ENCODE data around the gene AQR.

The AQR gene

GRCh38 chr15:34802803-34803750, 166.5 kb downstream of the AQR start:
- Histone ChIP-seq H4K8ac (ENCODE audit: low read depth, low read length) (peak overlapping the region; percentile 60), H3K23ac (ENCODE audit: low read length) (no peak overlapping the region), H3K9ac (ENCODE audit: low read length) (no peak overlapping the region), H3K18ac (ENCODE audit: low read length) (peak overlapping the region; percentile 68), H3K27me3 (ENCODE audit: insufficient read depth, low read length) (no peaks in the 10 kb centered on the region), H2AFZ (ENCODE audit: insufficient read depth, low read length, poor library complexity) (no peak overlapping the region), H3K36me3 (ENCODE audit: control insufficient read depth in 1 of 2, insufficient read depth in 2 of 2, low read length in 2 of 2) (peaks cover 5 to 7% of the 10 kb centered on the region in 2 experiments), H3K79me2 (ENCODE audit: control insufficient read depth, insufficient read depth, low read length, poor library complexity) (peaks cover 10% of the 10 kb centered on the region), H3K14ac (ENCODE audit: low read length) (peak overlapping the region; percentile 84), H4K12ac (ENCODE audit: low read depth, low read length) (no peak overlapping the region), H2BK12ac (ENCODE audit: low read length) (peak overlapping the region; percentile 100), H4K91ac (ENCODE audit: low read depth, low read length) (peak overlapping the region; percentile 76), H3K4ac (ENCODE audit: low read depth, low read length) (peak overlapping the region; percentile 67), H3K4me1 (ENCODE audit: control insufficient read depth in 1 of 2, insufficient read depth in 2 of 2, low read length in 2 of 2) (peaks cover 20 to 36% of the 10 kb centered on the region in 2 experiments), H3K4me2 (ENCODE audit: low read length) (no peak overlapping the region), H2BK5ac (ENCODE audit: low read depth, low read length, poor library complexity) (peak overlapping the region; percentile 86), H3K9me3 (ENCODE audit: insufficient read depth, low read depth, low read length) (peaks cover 3% of the 10 kb centered on the region), H3K27ac (ENCODE audit: low read depth, low read length) (peak overlapping the region; percentile 50), H2BK120ac (ENCODE audit: insufficient read depth, low read length, poor library complexity) (peak overlapping the region; percentile 88), H3K4me3 (ENCODE audit: low read depth, low read length) (no peak overlapping the region), H2AK5ac (ENCODE audit: low read length) (peak overlapping the region; percentile 98), H3K79me1 (ENCODE audit: low read length) (peaks cover 54% of the 10 kb centered on the region)
- WGBS (ENCODE audit: extremely low coverage, insufficient coverage, insufficient read length), result no CpG with 5 or more reads among the region's 7 CpGs
- peak in 1 of 2 donors; percentile 80 for DNase-seq

GRCh38 chr15:34802371-34802770, 167.2 kb downstream of the AQR start:
- H3K79me2 ChIP-seq (ENCODE audit: control insufficient read depth, insufficient read depth, low read length, poor library complexity), result peaks cover 10% of the 10 kb centered on the region
- H2AFZ ChIP-seq (ENCODE audit: insufficient read depth, low read length, poor library complexity), result no peak overlapping the region
- H3K9ac ChIP-seq (ENCODE audit: low read length), result no peak overlapping the region
- peaks cover 3 to 5% of the 10 kb centered on the region in 2 experiments for H3K36me3 ChIP-seq (ENCODE audit: control insufficient read depth in 1 of 2, insufficient read depth in 2 of 2, low read length in 2 of 2)
- no peak overlapping the region for H3K18ac ChIP-seq (ENCODE audit: low read length)
- H2BK12ac ChIP-seq (ENCODE audit: low read length), result no peak overlapping the region
- H4K12ac ChIP-seq (ENCODE audit: low read depth, low read length), result no peak overlapping the region
- H4K8ac ChIP-seq (ENCODE audit: low read depth, low read length), result no peak overlapping the region
- no peak overlapping the region for H2AK5ac ChIP-seq (ENCODE audit: low read length)
- no peak overlapping the region for H3K27ac ChIP-seq (ENCODE audit: low read depth, low read length)
- H2BK120ac ChIP-seq (ENCODE audit: insufficient read depth, low read length, poor library complexity), result no peak overlapping the region
- H3K4me1 ChIP-seq (ENCODE audit: control insufficient read depth in 1 of 2, insufficient read depth in 2 of 2, low read length in 2 of 2), result peaks cover 20 to 37% of the 10 kb centered on the region in 2 experiments
- H3K14ac ChIP-seq (ENCODE audit: low read length), result no peak overlapping the region
- H2BK5ac ChIP-seq (ENCODE audit: low read depth, low read length, poor library complexity), result no peak overlapping the region
- H3K9me3 ChIP-seq (ENCODE audit: insufficient read depth, low read depth, low read length), result peaks cover 3% of the 10 kb centered on the region
- peaks cover 54% of the 10 kb centered on the region for H3K79me1 ChIP-seq (ENCODE audit: low read length)
- H3K4me3 ChIP-seq (ENCODE audit: low read depth, low read length), result no peak overlapping the region
- H3K23ac ChIP-seq (ENCODE audit: low read length), result no peak overlapping the region
- DNase-seq, result no peak
- H3K4ac ChIP-seq (ENCODE audit: low read depth, low read length), result no peak overlapping the region
- WGBS (ENCODE audit: extremely low coverage, insufficient coverage, insufficient read length), result no CpG with 5 or more reads among the region's 1 CpG
- no peaks in the 10 kb centered on the region for H3K27me3 ChIP-seq (ENCODE audit: insufficient read depth, low read length)
- H3K4me2 ChIP-seq (ENCODE audit: low read length), result no peak overlapping the region
- H4K91ac ChIP-seq (ENCODE audit: low read depth, low read length), result no peak overlapping the region

Data from trophoblast cell (in vitro differentiated cells and primary cell).